Urinary bladder (tissue), 4 donors: ENCODE measurements around the gene APOO. TPM values are rescaled to one million over a fixed set of nuclear protein-coding genes. Genes with fewer than 3 reads are reported as not detected.

ENCODE experiments used
- DNase-seq: peaks from one replicate; pipeline ENCODE4 v3.0.0-alpha.2; 2015; ENCODE audit errors: extremely low spot score
- H3K27ac ChIP-seq: one replicate; pipeline ENCODE4 v1.5.1; 2013; ENCODE audit warnings: low read depth, mild to moderate bottlenecking, moderate library complexity
- H3K36me3 ChIP-seq: one replicate; pipeline ENCODE4 v1.6.1; 2013; ENCODE audit warnings: mild to moderate bottlenecking, moderate library complexity; ENCODE audit not compliant: insufficient read depth
- H3K4me1 ChIP-seq: one replicate; pipeline ENCODE4 v1.6.1; 2013; ENCODE audit warnings: mild to moderate bottlenecking, moderate library complexity; ENCODE audit not compliant: insufficient read depth
- H3K4me3 ChIP-seq: one replicate; pipeline ENCODE4 v1.5.1; 2013; ENCODE audit warnings: low read depth, low read length
- WGBS: extraction: QIAGEN DNeasy Blood & Tissue Kit; methylation state at CpG from one replicate; pipeline ENCODE4 v1.1.7; 2013; 5-methylcytosine and 5-hydroxymethylcytosine counted together
- polyA plus RNA-seq: library from polyadenylated mRNA; stranded (reverse); fragments of 200-250 nt; gene quantifications from one replicate; pipeline ENCODE4 v1.2.3, GENCODE V29; 2013
- total RNA-seq: library from RNA; depleted of rRNA; stranded (reverse); fragments of >200 nt; gene quantifications from one replicate; pipeline ENCODE4 v1.2.3, GENCODE V29; 2014
- donor health status: healthy with polysubstance abuse.
- donor health status: healthy.

APOO gene
- total and polyA plus RNA-seq, 2 donors = 10.6 to 10.9 TPM

GRCh38 chrX:23840674-23841073, 67.1 kb downstream of the APOO start:
- Histone ChIP-seq H3K4me3 (no peak overlapping the region), H3K4me1 (no peaks in the 10 kb centered on the region)
- WGBS = 74% methylated on average over 3 of the region's 3 CpGs

GRCh38 chrX:23838953-23839352, 68.8 kb downstream of the APOO start:
- H3K36me3 ChIP-seq = no peaks in the 10 kb centered on the region
- H3K4me3 ChIP-seq = no peak overlapping the region
- no peak for DNase-seq
- no peaks in the 10 kb centered on the region for H3K4me1 ChIP-seq
- WGBS = 92% methylated on average over 1 of the region's 1 CpG
- H3K27ac ChIP-seq = no peak overlapping the region

More at GRCh38 chrX:23840674-23841073, 67.1 kb downstream of the APOO start:
- no peak for DNase-seq
- Histone ChIP-seq H3K27ac (no peak overlapping the region), H3K36me3 (no peaks in the 10 kb centered on the region)

GRCh38 chrX:23832721-23833120, 75.0 kb downstream of the APOO start:
- WGBS = 89% methylated on average over 1 of the region's 1 CpG
- Histone ChIP-seq H3K27ac (no peak overlapping the region), H3K4me3 (no peak overlapping the region), H3K4me1 (no peaks in the 10 kb centered on the region), H3K36me3 (no peaks in the 10 kb centered on the region)
- no peak for DNase-seq

GRCh38 chrX:23828881-23829280, 78.9 kb downstream of the APOO start:
- DNase-seq = no peak
- WGBS = 86% methylated on average over 5 of the region's 5 CpGs
- no peak overlapping the region for H3K27ac ChIP-seq
- no peaks in the 10 kb centered on the region for H3K4me1 ChIP-seq
- H3K36me3 ChIP-seq = no peaks in the 10 kb centered on the region
- H3K4me3 ChIP-seq = no peak overlapping the region

- DNase-seq = no peak
- Histone ChIP-seq H3K27ac (no peak overlapping the region), H3K36me3 (no peaks in the 10 kb centered on the region), H3K4me1 (no peaks in the 10 kb centered on the region), H3K4me3 (no peak overlapping the region)
Observed at GRCh38 chrX:23826653-23827052, 81.1 kb downstream of the APOO start.

- 88% methylated on average over 3 of the region's 3 CpGs for WGBS
- DNase-seq = no peak
- no peaks in the 10 kb centered on the region for H3K4me1 ChIP-seq
- no peak overlapping the region for H3K4me3 ChIP-seq
- H3K36me3 ChIP-seq = no peaks in the 10 kb centered on the region
- no peak overlapping the region for H3K27ac ChIP-seq
Observed at GRCh38 chrX:23826216-23826615, 81.5 kb downstream of the APOO start.

GRCh38 chrX:23825675-23826074, 82.1 kb downstream of the APOO start:
- DNase-seq = no peak
- Histone ChIP-seq H3K4me1 (no peaks in the 10 kb centered on the region), H3K4me3 (no peak overlapping the region), H3K27ac (no peak overlapping the region), H3K36me3 (no peaks in the 10 kb centered on the region)

- Histone ChIP-seq H3K4me1 (no peaks in the 10 kb centered on the region), H3K4me3 (no peak overlapping the region), H3K36me3 (no peaks in the 10 kb centered on the region), H3K27ac (no peak overlapping the region)
- DNase-seq = no peak
- WGBS = 67% methylated on average over 6 of the region's 6 CpGs
Observed at GRCh38 chrX:23822841-23823240, 84.9 kb downstream of the APOO start.

GRCh38 chrX:23822397-23822796, 85.3 kb downstream of the APOO start:
- 20% methylated on average over 3 of the region's 3 CpGs for WGBS
- DNase-seq = no peak
- Histone ChIP-seq H3K27ac (no peak overlapping the region), H3K4me1 (no peaks in the 10 kb centered on the region), H3K36me3 (no peaks in the 10 kb centered on the region), H3K4me3 (no peak overlapping the region)

- WGBS = 81% methylated on average over 2 of the region's 2 CpGs
- Histone ChIP-seq H3K36me3 (no peaks in the 10 kb centered on the region), H3K4me1 (no peaks in the 10 kb centered on the region), H3K27ac (no peak overlapping the region), H3K4me3 (no peak overlapping the region)
- no peak for DNase-seq
Observed at GRCh38 chrX:23821847-23822246, 85.9 kb downstream of the APOO start.

- Histone ChIP-seq H3K4me1 (no peaks in the 10 kb centered on the region), H3K27ac (no peak overlapping the region), H3K36me3 (no peaks in the 10 kb centered on the region), H3K4me3 (no peak overlapping the region)
- WGBS = 83% methylated on average over 6 of the region's 6 CpGs
- DNase-seq = no peak
Observed at GRCh38 chrX:23820235-23820782, 87.4 kb downstream of the APOO start.

- DNase-seq = no peak
- no peaks in the 10 kb centered on the region for H3K36me3 ChIP-seq
- no peak overlapping the region for H3K27ac ChIP-seq
- H3K4me1 ChIP-seq = no peaks in the 10 kb centered on the region
- 91% methylated on average over 10 of the region's 10 CpGs for WGBS
- H3K4me3 ChIP-seq = no peak overlapping the region
Observed at GRCh38 chrX:23819385-23820234, 88.1 kb downstream of the APOO start.

- Histone ChIP-seq H3K4me3 (no peak overlapping the region), H3K27ac (no peak overlapping the region), H3K4me1 (no peaks in the 10 kb centered on the region), H3K36me3 (no peaks in the 10 kb centered on the region)
- no peak for DNase-seq
- WGBS = 83% methylated on average over 3 of the region's 3 CpGs
Observed at GRCh38 chrX:23817979-23818336, 89.8 kb downstream of the APOO start.

- Histone ChIP-seq H3K4me3 (no peak overlapping the region), H3K36me3 (no peaks in the 10 kb centered on the region), H3K4me1 (no peaks in the 10 kb centered on the region), H3K27ac (no peak overlapping the region)
- DNase-seq = no peak
- whole genome bisulfite sequencing = 67% methylated on average over 4 of the region's 4 CpGs
Observed at GRCh38 chrX:23816179-23816578, 91.6 kb downstream of the APOO start.
